SK-N-SH treated with all-trans-retinoic acid at 6 μM for 48 hours (cell line): ENCODE measurements around the gene EXOC4.

ENCODE experiments used
- ATAC-seq: fragments of 200-7000 bp; cut with Tn5 transposase; 3 replicates; pipeline ENCODE4 v1.9.1; 2020; ENCODE audit warnings: mild to moderate bottlenecking, moderate library complexity
- ARNTL ChIP-seq: fragments of 450-650 bp; formaldehyde crosslinking; IDR thresholded peaks from 2 replicates; pipeline ENCODE4 v1.5.0; 2020; ENCODE audit warnings: low read depth, mild to moderate bottlenecking, moderate library complexity, borderline replicate concordance
- BACH2 ChIP-seq: fragments of 250-450 bp; sonication (Bioruptor Pico); IDR thresholded peaks from 2 replicates; pipeline ENCODE4 v1.9.0; 2021; ENCODE audit warnings: mild to moderate bottlenecking, borderline replicate concordance
- CSDC2 ChIP-seq: fragments of 250-450 bp; sonication (Bioruptor Pico); IDR thresholded peaks from 2 replicates; pipeline ENCODE4 v1.5.0; 2020; ENCODE audit warnings: mild to moderate bottlenecking, moderate library complexity
- CSRNP3 ChIP-seq: fragments of 250-450 bp; sonication (Bioruptor Pico); IDR thresholded peaks from 2 replicates; pipeline ENCODE4 v1.5.1; 2021; ENCODE audit warnings: mild to moderate bottlenecking, moderate library complexity
- ESRRG ChIP-seq: fragments of 250-450 bp; sonication (Bioruptor Pico); IDR thresholded peaks from 2 replicates; pipeline ENCODE4 v1.6.1; 2021; ENCODE audit warnings: mild to moderate bottlenecking
- GLIS3 ChIP-seq: fragments of 250-450 bp; sonication (Bioruptor Pico); IDR thresholded peaks from 2 replicates; pipeline ENCODE4 v1.5.0; 2020; ENCODE audit warnings: mild to moderate bottlenecking, moderate library complexity
- ISL1 ChIP-seq: fragments of 250-450 bp; sonication (Bioruptor Pico); IDR thresholded peaks from 2 replicates; pipeline ENCODE4 v2.1.2; 2022; ENCODE audit warnings: mild to moderate bottlenecking, moderate library complexity
- OSR1 ChIP-seq: fragments of 250-450 bp; sonication (Bioruptor Pico); IDR thresholded peaks from 2 replicates; pipeline ENCODE4 v1.8.0; 2022; ENCODE audit warnings: moderate library complexity, mild to moderate bottlenecking, inconsistent platforms
- PPARA ChIP-seq: fragments of 250-450 bp; sonication (Bioruptor Pico); IDR thresholded peaks from 2 replicates; pipeline ENCODE4 v1.5.0; 2020; ENCODE audit warnings: mild to moderate bottlenecking, borderline replicate concordance
- RARB ChIP-seq: fragments of 250-450 bp; sonication (Bioruptor Pico); IDR thresholded peaks from 2 replicates; pipeline ENCODE4 v1.8.0; 2021; ENCODE audit warnings: mild to moderate bottlenecking, moderate library complexity
- SNAI2 ChIP-seq: fragments of 250-450 bp; sonication (Bioruptor Pico); IDR thresholded peaks from 2 replicates; pipeline ENCODE4 v1.5.0; 2020; ENCODE audit warnings: mild to moderate bottlenecking, moderate library complexity
- TCF4 ChIP-seq: fragments of 250-450 bp; sonication (Bioruptor Pico); IDR thresholded peaks from 2 replicates; pipeline ENCODE4 v1.8.0; 2021; ENCODE audit warnings: mild to moderate bottlenecking, moderate library complexity, borderline replicate concordance
- TOX ChIP-seq: fragments of 250-450 bp; sonication (Bioruptor Pico); IDR thresholded peaks from 2 replicates; pipeline ENCODE4 v1.8.0; 2021; ENCODE audit warnings: mild to moderate bottlenecking, moderate library complexity, borderline replicate concordance
- ZC3H10 ChIP-seq: fragments of 250-450 bp; sonication (Bioruptor Pico); IDR thresholded peaks from 2 replicates; pipeline ENCODE4 v1.5.1; 2021; ENCODE audit warnings: mild to moderate bottlenecking, moderate library complexity
- ZFP3 ChIP-seq: fragments of 250-450 bp; sonication (Bioruptor Pico); IDR thresholded peaks from 2 replicates; pipeline ENCODE4 v1.5.0; 2020; ENCODE audit warnings: mild to moderate bottlenecking, moderate library complexity
- ZFP30 ChIP-seq: fragments of 450-650 bp; formaldehyde crosslinking; IDR thresholded peaks from 2 replicates; pipeline ENCODE4 v1.5.0; 2022; ENCODE audit warnings: mild to moderate bottlenecking, moderate library complexity
- ZNF565 ChIP-seq: fragments of 450-650 bp; formaldehyde crosslinking; conservative IDR thresholded peaks from 2 replicates; pipeline ENCODE4 v1.5.0; 2020; ENCODE audit warnings: low read depth, mild to moderate bottlenecking, moderate library complexity
- ZNF70 ChIP-seq: fragments of 450-650 bp; formaldehyde crosslinking; IDR thresholded peaks from 2 replicates; pipeline ENCODE4 v1.5.0; 2020; ENCODE audit warnings: mild to moderate bottlenecking, moderate library complexity
- ZNF8 ChIP-seq: fragments of 450-650 bp; formaldehyde crosslinking; IDR thresholded peaks from 2 replicates; pipeline ENCODE4 v1.5.0; 2020; ENCODE audit warnings: mild to moderate bottlenecking, moderate library complexity
- TF ChIP-seq, protein P1 (sequence below): fragments of 250-450 bp; sonication (Bioruptor Pico); IDR thresholded peaks from 2 replicates; pipeline ENCODE4 v1.8.0; 2021; ENCODE audit warnings: low read depth, mild to moderate bottlenecking, moderate library complexity, borderline replicate concordance
- TF ChIP-seq, protein P2 (sequence below): fragments of 250-450 bp; sonication (Bioruptor Pico); IDR thresholded peaks from 2 replicates; pipeline ENCODE4 v1.8.0; 2020; ENCODE audit warnings: mild to moderate bottlenecking, moderate library complexity, borderline replicate concordance
- TF ChIP-seq, protein P3 (sequence below): fragments of 250-450 bp; sonication (Bioruptor Pico); IDR thresholded peaks from 2 replicates; pipeline ENCODE4 v1.5.0; 2020; ENCODE audit warnings: mild to moderate bottlenecking, moderate library complexity

EXOC4 gene

DNA sequence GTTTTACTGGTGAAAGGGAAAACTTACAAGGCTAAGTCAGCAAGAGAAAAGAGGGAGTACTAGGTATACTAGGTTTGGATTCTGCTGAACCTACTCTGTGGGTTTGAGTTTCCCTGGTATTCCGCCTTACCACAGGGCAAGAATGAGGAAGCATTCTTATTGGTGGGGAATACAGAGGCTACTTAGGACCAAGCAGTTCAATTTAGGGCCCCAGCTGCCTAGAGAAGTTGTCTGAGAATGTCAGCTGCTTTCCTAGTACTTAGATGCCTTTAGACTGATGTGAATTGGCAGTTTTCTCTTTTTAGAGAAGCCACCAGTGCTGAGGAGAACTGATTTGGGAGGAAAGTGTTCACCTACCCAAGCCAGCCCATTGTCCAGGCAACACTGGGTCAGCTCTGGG is 465.3 kb downstream of the EXOC4 start (continued):
- TF ChIP-seq BACH2 (CRISPR knock-in tag) (no peak), ESRRG (CRISPR knock-in tag) (no peak), ISL1 (CRISPR knock-in tag) (no peak), ZNF565 (CRISPR knock-in tag) (no peak), ZFP3 (no peak), ZNF70 (CRISPR knock-in tag) (no peak), TCF4 (CRISPR knock-in tag) (no peak), CSDC2 (no peak)

DNA sequence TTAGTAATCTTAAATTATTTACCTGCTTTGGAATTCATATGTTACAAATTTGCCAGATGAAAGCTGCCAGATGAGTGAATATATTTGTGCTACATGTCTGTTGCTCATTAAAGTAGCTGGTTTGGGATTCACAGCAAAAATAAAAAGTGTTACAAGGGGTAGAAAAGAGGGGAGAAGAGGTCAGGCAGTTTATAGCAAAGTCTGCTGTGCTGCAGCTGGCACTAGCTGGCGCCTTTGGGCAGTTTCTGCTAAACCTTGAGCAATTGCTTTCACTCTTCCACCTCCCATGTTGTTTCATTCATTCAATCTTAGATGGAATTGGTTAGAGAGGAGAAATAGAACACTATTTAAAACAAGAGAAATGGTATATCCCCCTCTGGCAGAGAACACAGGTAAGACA is 470.2 kb downstream of the EXOC4 start:
- peak; percentile 47; the same call in 1 of the 2 replicates for TF ChIP-seq ZNF70 (CRISPR knock-in tag)
- TF ChIP-seq TCF4 (CRISPR knock-in tag), result peak; percentile 32; the same call in 1 of the 2 replicates
- TF ChIP-seq TOX (CRISPR knock-in tag), result no peak
- TF ChIP-seq, all 23 proteins: peak for 2
- ATAC-seq, result peak; percentile 63

DNA sequence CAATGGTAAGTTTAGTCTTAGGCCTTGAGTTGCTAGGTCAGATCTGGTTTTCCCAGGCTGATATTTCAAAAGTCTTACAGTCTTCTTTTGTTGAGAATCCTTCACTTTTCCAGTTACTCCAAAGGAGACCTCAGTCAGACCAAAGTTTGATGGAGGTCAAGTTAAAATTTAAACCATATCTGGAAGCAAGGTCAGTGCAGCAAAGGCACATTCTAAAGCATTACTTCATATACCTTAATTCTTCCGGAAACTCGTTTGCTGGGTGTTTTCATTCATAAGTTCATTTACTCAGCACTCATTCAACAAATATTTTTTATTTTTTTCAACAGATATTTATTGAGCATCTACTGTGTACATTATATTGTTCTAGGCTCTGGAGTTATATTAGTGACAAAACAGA is 471.3 kb downstream of the EXOC4 start:
- TF ChIP-seq BACH2 (CRISPR knock-in tag) (no peak), SNAI2 (no peak), TOX (CRISPR knock-in tag) (no peak), ISL1 (CRISPR knock-in tag) (no peak), PPARA (CRISPR knock-in tag) (no peak), GLIS3 (CRISPR knock-in tag) (no peak), ZNF565 (CRISPR knock-in tag) (no peak), RARB (CRISPR knock-in tag) (no peak)
- TF ChIP-seq, protein P1, sequence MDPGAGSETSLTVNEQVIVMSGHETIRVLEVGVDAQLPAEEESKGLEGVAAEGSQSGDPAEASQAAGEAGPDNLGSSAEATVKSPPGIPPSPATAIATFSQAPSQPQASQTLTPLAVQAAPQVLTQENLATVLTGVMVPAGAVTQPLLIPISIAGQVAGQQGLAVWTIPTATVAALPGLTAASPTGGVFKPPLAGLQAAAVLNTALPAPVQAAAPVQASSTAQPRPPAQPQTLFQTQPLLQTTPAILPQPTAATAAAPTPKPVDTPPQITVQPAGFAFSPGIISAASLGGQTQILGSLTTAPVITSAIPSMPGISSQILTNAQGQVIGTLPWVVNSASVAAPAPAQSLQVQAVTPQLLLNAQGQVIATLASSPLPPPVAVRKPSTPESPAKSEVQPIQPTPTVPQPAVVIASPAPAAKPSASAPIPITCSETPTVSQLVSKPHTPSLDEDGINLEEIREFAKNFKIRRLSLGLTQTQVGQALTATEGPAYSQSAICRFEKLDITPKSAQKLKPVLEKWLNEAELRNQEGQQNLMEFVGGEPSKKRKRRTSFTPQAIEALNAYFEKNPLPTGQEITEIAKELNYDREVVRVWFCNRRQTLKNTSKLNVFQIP (CRISPR knock-in tag), result no peak
- no peak for ATAC-seq

DNA sequence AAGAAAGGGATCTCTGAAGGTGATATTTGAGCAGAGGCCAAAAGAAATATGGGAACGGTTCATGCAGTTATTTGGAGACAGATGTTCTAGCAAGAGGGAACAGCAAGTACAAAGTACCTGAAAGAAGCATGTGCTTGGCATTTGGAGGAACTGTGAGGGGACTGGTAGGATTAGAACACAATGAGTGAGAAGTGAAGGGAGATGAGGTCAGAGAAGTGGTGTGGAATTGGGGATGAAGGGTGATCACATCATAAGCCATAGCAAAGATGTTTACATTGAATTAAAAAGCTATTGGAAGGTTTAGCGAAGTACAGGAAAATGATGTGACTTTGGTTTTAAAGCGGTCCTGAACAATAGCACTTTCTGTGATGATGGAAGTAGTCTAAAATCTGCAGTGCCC is 471.8 kb downstream of the EXOC4 start:
- ATAC-seq, result no peak
- TF ChIP-seq, protein P1 (CRISPR knock-in tag), result no peak
- TF ChIP-seq PPARA (CRISPR knock-in tag) (no peak), RARB (CRISPR knock-in tag) (no peak), ARNTL (CRISPR knock-in tag) (no peak), ISL1 (CRISPR knock-in tag) (no peak), ZNF8 (CRISPR knock-in tag) (no peak), BACH2 (CRISPR knock-in tag) (no peak), CSDC2 (no peak), CSRNP3 (no peak), ZFP3 (no peak)

DNA sequence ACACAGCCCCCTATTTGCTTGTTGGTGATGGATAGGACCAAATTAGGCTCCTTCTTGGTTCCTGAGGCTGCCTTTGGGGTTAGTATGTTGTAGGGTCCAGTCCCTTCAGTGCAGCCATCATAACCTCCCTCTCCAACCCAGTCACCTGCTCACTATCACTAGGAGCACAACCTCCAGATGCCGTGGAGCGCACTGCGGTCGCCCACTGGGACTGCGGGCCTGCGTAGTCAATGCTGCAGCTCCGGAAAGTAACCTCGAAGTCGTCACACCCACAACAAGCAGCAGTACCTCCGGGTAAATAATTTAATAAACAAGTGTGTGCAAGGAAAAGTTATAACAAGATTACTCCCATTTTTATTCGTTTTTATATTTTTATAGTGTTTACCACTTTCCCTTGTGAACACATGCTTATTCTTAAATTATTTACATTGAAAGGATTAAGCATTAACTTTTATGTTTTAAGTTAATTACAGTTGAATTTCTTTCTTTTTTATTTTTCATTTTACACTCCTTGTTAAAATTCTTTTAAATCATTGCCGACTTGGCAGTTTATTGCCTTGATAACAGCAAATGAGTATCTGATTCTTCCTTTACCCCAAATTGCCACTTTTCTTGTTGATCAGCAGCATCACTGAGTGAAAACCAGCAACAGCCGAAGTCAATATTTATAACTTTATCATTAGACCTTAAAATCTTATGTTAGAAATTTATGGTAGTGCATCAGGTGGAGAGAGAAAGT is 474.8 kb downstream of the EXOC4 start:
- no peak for ATAC-seq
- TF ChIP-seq ESRRG (CRISPR knock-in tag) (no peak), ARNTL (CRISPR knock-in tag) (no peak), TOX (CRISPR knock-in tag) (no peak), GLIS3 (CRISPR knock-in tag) (no peak), ZNF8 (CRISPR knock-in tag) (no peak), ZC3H10 (CRISPR knock-in tag) (no peak), CSDC2 (no peak), SNAI2 (no peak), RARB (CRISPR knock-in tag) (no peak), ZNF70 (CRISPR knock-in tag) (no peak), ZFP30 (CRISPR knock-in tag) (no peak), PPARA (CRISPR knock-in tag) (no peak), ZFP3 (no peak), OSR1 (no peak)
- TF ChIP-seq, protein P2, sequence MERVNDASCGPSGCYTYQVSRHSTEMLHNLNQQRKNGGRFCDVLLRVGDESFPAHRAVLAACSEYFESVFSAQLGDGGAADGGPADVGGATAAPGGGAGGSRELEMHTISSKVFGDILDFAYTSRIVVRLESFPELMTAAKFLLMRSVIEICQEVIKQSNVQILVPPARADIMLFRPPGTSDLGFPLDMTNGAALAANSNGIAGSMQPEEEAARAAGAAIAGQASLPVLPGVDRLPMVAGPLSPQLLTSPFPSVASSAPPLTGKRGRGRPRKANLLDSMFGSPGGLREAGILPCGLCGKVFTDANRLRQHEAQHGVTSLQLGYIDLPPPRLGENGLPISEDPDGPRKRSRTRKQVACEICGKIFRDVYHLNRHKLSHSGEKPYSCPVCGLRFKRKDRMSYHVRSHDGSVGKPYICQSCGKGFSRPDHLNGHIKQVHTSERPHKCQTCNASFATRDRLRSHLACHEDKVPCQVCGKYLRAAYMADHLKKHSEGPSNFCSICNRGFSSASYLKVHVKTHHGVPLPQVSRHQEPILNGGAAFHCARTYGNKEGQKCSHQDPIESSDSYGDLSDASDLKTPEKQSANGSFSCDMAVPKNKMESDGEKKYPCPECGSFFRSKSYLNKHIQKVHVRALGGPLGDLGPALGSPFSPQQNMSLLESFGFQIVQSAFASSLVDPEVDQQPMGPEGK (CRISPR knock-in tag), result no peak
- TF ChIP-seq, protein P3, sequence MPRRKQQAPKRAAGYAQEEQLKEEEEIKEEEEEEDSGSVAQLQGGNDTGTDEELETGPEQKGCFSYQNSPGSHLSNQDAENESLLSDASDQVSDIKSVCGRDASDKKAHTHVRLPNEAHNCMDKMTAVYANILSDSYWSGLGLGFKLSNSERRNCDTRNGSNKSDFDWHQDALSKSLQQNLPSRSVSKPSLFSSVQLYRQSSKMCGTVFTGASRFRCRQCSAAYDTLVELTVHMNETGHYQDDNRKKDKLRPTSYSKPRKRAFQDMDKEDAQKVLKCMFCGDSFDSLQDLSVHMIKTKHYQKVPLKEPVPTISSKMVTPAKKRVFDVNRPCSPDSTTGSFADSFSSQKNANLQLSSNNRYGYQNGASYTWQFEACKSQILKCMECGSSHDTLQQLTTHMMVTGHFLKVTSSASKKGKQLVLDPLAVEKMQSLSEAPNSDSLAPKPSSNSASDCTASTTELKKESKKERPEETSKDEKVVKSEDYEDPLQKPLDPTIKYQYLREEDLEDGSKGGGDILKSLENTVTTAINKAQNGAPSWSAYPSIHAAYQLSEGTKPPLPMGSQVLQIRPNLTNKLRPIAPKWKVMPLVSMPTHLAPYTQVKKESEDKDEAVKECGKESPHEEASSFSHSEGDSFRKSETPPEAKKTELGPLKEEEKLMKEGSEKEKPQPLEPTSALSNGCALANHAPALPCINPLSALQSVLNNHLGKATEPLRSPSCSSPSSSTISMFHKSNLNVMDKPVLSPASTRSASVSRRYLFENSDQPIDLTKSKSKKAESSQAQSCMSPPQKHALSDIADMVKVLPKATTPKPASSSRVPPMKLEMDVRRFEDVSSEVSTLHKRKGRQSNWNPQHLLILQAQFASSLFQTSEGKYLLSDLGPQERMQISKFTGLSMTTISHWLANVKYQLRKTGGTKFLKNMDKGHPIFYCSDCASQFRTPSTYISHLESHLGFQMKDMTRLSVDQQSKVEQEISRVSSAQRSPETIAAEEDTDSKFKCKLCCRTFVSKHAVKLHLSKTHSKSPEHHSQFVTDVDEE, result no peak
